GM18907 (cell line): ENCODE measurements around the gene UBASH3B.
A peak's percentile ranks its signal among the peaks of the same experiment; 100 is the strongest.

Experiments used
- ATAC-seq: cut with Tn5 transposase; IDR thresholded peaks from one replicate; pipeline ENCODE4 v1.9.1; 2021; ENCODE audit warnings: mild to moderate bottlenecking, moderate library complexity; ENCODE audit not compliant: unreplicated experiment

Gene UBASH3B

DNA sequence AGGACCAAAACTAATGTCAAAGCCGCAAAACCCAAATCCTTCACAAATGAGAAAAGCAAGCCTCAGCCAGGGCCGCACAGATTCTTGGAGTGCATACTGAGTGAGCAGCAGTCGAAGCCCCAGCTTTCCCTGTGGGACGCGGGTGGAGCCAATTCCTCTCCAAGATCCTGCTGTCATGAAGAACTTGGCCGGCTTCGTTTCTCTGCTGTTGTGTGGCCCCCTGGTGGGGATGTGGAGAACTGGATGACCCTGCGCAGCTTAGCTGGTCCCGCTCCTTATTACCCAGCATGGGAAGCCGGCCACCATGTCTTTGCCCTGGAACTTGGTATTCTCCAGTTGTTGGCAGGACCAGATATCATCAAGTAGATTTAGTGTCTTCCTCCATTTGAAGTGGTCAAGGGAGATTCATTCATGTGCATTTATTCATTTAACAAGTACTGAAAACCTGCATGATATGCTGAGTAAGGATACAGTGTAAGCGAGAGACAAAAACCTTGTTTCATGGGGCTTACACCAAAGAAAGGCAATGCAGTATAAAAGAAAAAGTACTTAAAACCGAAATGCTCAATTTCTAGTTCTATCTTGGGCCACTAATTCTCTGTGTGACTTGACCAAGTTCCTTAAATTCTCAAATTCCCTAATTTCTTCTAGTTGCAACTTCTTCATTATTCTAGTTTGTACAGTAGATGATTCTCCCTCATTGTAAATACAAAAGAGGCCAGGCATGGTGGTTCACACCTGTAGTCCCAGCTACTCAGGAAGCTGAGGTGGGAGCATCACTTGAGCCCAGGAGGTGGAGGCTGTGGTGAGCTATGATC, 126.1 kb downstream of the UBASH3B start:
- ATAC-seq = peak; percentile 70

GRCh38 chr11:122782222-122782621, 126.7 kb downstream of the UBASH3B start:
- ATAC-seq = no peak

DNA sequence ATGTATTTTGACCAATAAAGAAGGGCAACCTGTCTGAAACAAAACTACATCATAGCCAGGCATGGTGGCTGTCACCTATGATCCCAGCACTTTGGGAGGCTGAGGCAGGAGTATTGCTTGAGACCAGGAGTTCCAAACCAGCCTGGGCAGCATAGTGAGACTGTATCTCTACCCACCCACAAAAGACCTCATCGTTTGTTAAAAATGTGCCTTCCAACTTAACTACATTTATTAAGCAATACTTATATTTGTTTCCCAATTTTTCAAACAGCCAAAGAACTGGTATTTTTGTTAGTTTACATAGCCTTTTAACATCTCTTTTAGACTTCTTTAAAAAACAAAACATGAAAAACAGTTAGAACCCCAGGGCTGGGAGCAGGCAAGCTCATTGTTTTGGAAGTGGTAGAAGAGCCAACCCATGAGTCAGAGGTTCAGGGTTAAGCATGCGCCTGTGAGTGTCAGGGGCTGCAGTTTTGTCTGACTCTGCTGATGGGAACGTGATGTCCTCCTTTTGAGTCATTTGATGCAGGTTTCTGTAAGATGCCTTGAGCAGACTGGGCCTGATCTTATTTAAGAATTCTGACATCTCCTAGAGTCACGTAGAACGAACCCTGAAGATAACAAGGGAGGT, 128.9 kb downstream of the UBASH3B start:
- no peak for ATAC-seq

- no peak for ATAC-seq
Observed at GRCh38 chr11:122785031-122785541, 129.6 kb downstream of the UBASH3B start.

- no peak for ATAC-seq
Observed at GRCh38 chr11:122786896-122787295, 131.4 kb downstream of the UBASH3B start.

DNA sequence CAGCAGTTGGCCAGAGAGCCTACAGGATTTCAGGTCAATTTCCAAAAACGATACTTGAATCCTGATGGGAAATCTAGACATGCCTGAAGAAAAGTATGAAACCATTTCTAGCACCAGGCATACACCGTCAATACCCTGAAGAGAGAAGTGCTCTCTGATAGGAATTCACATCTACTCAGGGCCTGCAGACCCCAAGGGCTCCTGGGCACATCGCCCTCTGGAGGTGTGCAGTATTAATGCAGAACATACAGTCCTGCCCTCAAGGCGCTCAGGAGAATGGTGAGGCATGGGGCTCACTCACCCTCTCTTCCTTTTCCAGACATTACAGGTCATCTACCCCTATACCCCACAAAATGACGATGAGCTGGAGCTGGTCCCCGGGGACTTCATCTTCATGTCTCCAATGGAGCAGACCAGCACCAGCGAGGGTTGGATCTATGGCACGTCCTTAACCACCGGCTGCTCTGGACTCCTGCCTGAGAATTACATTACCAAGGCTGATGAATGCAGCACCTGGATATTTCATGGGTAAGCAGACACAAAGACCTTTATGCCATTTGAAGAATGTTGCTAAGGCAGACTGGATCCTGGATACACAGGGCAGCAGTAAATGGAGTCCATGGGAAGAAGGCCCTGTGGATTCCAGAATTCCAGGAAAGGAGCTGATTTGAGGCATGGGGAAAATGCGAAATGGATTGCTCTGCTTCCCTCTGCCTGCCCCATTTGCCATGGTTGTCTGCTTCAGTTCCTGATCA, 133.4 kb downstream of the UBASH3B start:
- ATAC-seq = no peak

DNA sequence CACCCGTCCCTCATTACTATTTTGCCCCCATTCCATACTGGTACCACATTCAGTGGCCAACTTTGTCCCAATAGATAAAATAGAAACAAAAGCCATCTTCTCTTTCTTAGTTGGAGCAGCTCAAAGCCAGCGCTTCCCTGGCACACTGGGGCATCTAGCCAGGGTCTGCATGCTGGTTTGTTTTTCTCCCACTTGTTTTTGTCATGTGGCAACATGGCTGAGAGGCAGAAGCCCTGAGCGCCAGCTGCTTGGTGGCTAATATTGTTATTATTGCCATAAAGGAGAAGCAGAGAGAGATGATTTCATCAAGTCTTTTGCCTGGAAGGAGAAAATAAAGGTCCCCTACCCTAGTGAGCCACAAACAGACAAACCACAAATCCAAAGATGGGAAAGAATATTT, 134.4 kb downstream of the UBASH3B start:
- ATAC-seq = no peak

GRCh38 chr11:122791411-122791810, 135.9 kb downstream of the UBASH3B start:
- ATAC-seq = no peak

DNA sequence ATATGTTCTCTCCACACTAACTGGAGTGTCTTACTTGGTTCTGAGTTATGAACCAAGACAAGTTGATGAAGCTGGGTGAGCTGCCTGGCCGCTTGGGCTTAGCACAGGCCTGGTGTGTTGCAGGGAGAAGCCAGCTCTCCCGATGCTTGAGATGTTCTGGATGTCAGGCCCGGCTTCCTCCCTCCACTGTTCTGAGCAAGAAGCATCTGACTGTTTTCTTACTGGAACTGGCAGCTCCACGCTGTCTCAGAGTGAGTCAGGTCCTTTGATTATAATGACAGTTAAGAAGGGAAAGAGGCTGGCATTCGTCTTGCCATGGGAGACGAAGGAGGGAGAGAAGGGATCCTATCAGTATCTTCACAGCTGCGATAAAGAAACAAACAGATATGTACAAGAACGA, 136.3 kb downstream of the UBASH3B start:
- ATAC-seq = no peak

DNA sequence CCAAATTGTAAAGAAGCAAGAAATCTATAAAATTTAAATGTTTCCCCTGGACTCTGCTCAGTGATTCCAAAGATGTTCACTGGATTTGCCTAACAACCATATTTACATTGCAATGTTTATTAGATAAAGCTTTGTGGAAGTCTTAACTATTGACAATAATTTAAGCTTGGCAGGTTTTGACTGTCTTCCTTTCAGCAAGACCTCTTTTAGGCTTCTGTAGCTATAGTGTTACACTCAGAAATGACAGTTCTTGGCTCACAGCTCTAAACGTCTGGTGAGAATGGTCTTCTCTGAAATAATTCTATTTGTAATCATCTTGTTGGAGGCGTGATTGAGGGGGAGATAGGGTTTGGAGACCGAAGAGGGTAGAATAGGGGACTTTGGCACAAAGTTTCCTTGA, 138.0 kb downstream of the UBASH3B start:
- no peak for ATAC-seq

- ATAC-seq = no peak
Observed at GRCh38 chr11:122795307-122795706, 139.8 kb downstream of the UBASH3B start.

- ATAC-seq = peak; percentile 65
Observed at GRCh38 chr11:122796128-122796717, 140.7 kb downstream of the UBASH3B start.

DNA sequence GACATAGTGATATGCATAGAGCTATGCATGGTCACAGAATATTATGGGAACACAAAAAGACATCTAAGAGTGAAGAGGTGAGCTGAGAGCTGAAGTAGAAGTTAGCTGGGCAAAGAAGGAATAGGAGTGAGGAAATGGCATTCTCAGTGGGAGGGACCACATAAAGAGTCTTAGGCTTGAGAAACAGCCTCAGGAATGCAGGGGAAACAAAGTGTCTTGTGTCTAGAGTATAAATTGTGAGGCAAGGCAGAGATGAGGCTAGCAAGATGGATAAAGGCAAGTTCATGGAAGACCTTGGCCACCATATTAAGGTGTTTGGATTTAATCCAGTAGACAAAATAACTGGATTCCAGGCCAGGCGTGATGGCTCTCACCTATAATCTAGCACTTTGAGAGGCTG, 142.1 kb downstream of the UBASH3B start:
- ATAC-seq = no peak

GRCh38 chr11:122799406-122800105, 144.0 kb downstream of the UBASH3B start:
- no peak for ATAC-seq

GRCh38 chr11:122802876-122803275, 147.4 kb downstream of the UBASH3B start:
- no peak for ATAC-seq

DNA sequence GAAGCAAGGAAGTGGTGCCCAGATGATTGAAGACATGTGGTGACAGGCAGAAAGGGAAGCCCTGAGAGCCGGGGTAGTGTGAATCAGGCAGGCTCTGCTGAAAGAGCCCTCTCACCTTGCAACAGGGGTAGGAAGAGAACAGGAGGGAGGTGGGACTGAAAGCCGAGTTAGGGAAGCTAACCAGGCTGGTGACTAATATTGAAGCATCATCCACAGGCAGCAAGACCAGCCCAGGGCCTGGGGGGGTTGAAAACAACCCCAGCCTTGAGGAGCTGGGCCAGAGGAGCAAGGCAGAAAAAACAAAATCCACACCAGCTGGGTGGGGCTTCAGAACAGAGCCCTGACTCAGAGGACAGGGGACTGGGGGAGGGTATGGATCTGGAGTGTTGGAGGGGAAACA, 147.8 kb downstream of the UBASH3B start:
- ATAC-seq = no peak

GRCh38 chr11:122803716-122804115, 148.2 kb downstream of the UBASH3B start:
- no peak for ATAC-seq

DNA sequence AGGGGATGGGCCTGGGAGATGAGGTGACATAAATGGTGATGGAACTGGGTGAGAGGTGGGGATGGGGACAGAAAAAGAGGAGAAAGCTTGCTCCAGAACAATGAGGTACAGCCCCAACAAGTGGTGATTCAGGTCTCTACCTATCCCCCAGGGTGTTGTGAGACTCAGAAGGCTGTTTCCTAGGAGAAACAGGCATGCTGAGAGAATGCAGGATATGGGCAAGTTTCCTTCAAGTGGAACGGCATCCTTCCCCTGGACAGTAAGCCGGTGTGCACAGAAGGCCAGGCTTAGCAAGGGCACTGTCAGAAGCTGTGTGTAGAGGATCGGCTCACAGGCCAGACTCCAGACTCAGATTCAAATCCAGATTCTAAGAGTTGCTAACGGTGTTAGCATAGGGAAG, 148.6 kb downstream of the UBASH3B start:
- ATAC-seq = no peak

- ATAC-seq = no peak
Observed at GRCh38 chr11:122804796-122805195, 149.3 kb downstream of the UBASH3B start.

DNA sequence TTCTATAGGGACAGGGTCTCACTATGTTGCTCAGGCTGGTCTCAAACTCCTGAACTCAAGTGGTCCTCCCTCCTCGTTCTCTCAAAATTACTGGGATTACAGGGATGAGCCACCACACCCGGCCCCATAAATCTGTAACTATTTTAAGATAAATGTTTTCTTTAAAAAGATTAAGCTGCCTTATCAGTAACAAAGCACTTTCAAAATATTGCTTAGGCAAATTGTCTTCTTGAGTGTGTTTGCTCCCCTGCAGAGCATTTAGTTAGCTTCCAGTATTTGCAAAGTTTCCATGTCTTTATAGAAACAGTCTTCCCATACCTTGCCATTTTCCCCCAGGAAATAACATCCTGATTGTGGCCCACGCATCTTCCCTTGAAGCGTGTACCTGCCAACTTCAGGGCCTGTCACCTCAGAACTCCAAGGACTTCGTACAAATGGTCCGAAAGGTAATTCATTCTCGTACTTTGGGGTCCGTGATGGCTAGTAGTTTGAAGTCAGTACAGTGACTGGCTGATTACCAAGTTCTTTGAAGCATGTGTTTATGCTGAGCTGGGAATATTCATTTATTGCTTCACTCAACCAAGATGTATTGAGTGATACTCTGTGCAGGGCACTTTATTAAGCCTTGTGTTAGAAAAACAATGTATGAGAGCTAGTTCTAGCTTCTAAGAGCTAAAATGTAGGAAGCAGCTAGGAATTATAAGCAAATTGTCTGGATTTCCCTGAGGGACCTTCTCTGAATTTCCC, 152.4 kb downstream of the UBASH3B start:
- no peak for ATAC-seq
